Suppressor macrophage treated with lipopolysaccharide for 4 hours (primary cell): Measurements from ENCODE around the gene COMMD10.
A peak's percentile ranks its signal among the peaks of the same experiment; 100 is the strongest.
"Not testable (repeated sequence)": the region's sequence is repeated elsewhere in the genome, so short reads cannot be mapped to it uniquely, and the experiment has no call there.

ENCODE experiments used
- DNase-seq: peaks from one replicate; pipeline ENCODE4 v3.0.0-alpha.2; 2020

Gene COMMD10

GRCh38 chr5:116098998-116099397 lies 14.2 kb downstream of the COMMD10 start:
- DNase-seq = no peak

- not testable (repeated sequence) for DNase-seq
Observed at GRCh38 chr5:116104941-116105340, 20.1 kb downstream of the COMMD10 start.

DNA sequence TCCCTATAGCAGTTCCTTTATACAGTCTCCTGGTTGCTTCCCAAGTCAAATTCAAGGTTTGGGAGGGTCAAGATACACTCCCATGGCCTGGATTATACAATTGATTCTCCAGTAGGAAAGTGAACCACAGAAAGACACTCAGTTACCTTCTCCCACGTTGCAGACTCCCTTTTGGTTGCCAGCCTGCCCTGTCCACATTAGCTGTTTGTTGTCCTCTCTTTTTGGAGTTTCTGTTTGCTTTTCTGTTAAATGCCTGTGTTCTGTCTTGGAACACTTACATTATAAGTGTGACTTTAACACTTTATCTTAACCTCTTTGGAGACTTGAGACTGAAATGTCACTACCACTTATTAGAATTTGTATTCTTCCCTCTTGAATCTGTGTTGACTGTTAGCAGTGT lies 30.3 kb downstream of the COMMD10 start:
- DNase-seq = no peak

- DNase-seq = no peak
Observed at GRCh38 chr5:116130471-116130870, 45.6 kb downstream of the COMMD10 start.

DNA sequence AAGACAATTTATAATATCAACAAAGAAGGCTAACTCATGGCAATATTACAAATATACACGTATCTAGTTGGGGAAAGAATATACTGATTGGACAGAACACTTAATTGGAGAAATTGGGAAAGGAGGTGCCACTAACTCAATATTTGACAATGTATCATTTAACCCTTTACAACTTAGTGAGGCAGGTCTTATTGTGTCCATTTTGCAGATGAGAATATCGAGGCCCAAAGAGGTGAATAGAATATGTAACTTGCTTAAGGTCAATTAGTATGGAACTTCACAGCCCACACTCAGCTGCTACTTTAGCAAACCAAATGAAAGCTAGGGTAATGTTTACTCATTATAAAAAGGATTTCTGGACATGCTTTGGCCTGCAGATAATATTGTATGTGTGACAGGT lies 46.2 kb downstream of the COMMD10 start:
- DNase-seq = no peak

DNA sequence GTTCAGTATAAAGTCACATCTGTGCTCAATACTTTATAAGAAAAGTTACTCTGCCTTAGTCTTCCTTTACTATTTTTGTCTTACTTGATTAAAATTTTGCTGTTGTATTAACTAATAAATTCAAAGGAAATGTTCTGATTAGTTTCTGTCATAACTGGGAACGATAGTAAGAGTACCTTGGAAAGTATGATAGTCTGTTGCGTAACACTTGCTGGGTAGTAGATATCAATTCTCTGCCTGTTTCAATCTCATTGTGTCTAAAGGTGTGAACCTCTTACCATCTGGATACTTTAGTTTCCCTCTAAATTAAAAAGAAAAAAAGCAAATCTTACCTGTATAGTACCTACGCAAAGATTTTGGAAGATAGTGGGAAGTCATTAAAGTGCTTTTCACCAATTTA lies 48.5 kb downstream of the COMMD10 start:
- no peak for DNase-seq

- DNase-seq = peak; percentile 32
Observed at GRCh38 chr5:116135344-116135743, 50.5 kb downstream of the COMMD10 start.

DNA sequence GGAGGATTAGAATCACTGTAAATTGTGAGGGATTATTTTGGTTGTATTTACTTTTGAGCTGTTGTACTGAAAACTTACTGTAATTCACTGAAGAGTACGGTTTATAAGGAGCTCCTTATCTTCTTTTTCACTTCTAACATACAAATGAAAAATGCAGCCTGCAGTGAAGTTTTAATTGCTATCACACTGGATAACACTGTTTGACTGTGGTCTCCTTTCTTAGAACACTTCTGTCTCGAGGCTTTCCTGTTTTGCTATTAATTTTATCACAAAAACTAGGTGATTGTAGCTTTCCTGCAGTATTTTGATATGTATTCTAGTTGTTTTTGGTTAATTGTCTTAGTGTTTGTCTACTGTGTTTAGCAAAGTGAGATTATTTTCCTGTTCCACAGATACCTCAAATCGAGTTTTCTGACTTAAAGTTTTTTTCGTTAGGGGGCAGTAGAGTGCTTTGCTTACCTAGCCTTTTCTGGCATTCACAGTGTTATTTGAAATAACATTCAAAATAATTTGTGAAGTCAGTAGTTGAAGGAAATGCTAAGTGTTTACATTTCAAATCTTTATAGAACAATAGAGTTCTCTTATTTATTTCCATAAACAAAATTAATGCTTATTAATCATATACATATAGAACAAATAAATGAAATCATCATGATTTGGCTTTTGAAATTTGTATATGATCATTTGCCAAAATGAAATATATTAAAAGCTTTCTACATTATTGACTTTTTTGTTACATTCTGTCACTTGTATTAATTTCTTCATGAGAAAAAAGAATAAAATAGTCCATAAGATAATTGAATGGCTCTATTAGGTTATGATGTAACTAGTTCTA lies 52.9 kb downstream of the COMMD10 start:
- DNase-seq = peak; percentile 76

DNA sequence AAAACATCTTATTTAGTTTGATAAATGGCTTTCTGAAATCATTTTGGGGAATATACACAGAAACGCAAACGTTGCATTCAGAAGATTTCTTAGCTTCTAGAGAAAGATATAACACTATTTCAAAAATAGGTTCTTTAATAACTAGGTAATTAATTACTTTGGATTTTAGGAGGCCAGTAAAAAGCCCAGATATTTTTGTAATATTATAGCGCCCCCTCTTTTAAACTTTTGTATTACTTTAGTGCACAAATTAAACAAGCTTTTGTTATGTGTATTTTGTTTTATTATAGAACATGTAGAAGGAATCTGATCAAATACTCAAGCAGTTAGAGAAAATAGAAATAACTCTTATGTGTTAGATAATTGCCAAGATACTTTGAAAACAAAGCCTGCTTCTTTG lies 57.7 kb downstream of the COMMD10 start:
- DNase-seq = no peak

GRCh38 chr5:116144103-116144502 lies 59.3 kb downstream of the COMMD10 start:
- DNase-seq = no peak

DNA sequence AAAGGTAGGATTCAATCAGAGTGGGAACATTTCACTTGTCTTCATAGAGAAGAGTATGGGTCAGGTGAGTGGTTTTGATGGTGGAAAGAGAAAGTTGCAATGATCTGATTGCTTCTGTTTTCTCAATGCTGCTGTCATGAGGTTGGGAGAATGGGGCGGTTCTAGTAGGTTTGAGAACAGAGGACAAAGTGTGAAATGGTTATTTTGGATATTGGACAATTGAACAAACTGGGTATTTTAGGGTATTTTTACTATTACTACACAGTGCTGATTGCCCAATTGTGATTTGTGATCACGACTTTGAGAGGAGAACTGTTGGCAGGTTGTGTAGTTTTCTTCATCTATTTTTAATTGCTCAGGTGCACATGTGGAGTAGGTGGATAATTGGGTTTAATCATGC lies 60.2 kb downstream of the COMMD10 start:
- no peak for DNase-seq

GRCh38 chr5:116145416-116145815 lies 60.6 kb downstream of the COMMD10 start:
- no peak for DNase-seq

- peak; percentile 17 for DNase-seq
Observed at GRCh38 chr5:116152169-116152568, 67.3 kb downstream of the COMMD10 start.

- no peak for DNase-seq
Observed at GRCh38 chr5:116153687-116154174, 68.9 kb downstream of the COMMD10 start.

DNA sequence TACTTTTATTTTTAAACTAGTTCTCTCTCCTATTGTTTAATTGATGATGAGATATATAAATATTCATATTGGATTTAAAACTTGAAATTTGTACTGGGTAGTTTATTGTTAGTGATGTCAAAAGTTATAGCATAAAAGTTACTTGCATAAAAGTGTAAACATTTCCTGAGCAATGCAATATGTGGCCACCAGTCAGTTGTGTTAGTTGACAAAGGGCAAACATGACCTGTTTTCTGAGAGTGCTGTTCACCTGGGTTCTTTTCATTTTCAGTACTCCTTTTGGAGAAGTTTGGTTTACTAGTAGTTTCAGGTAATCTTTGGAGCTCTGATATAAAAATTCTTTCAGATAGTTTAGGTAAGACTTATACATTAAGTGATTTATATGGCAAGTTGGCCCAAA lies 69.4 kb downstream of the COMMD10 start:
- no peak for DNase-seq

GRCh38 chr5:116154931-116155330 lies 70.1 kb downstream of the COMMD10 start:
- no peak for DNase-seq

DNA sequence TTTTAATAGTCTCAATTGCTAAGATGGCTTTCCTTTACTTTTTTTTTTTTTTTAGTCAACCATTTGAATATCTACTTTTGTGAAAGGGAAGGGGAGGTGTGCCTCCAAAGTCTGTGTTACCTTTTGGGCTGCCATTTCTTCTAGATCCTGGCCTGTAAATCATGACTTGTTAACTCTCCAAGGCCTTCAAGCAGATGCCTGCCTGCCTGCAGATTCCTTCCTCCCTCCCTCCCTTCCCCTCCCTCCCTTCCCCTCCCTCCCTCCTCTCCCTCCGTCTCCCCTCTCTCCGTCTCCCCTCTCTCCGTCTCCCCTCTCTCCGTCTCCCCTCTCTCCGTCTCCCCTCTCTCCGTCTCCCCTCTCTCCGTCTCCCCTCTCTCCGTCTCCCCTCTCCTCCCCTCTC lies 73.1 kb downstream of the COMMD10 start:
- DNase-seq = no peak

DNA sequence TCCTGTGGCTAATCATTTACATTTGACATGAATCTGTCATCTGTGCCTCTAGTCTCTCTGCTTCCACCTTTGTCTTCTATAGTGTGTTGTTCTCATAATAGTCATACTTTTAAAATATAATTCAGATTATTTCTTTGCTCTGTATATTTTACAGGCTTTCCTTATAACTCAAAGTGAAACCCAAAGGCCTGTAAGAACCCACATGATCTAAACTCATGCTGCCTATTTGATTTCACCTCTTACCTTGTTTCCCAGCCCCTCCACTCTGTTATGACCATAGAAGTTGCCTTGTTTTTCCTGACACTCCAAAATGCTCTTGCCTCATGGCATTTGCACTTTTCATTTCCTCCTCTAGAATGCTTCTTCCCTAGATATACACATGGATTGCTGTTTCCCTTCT lies 74.2 kb downstream of the COMMD10 start:
- DNase-seq = no peak

GRCh38 chr5:116174111-116174510 lies 89.3 kb downstream of the COMMD10 start:
- no peak for DNase-seq

DNA sequence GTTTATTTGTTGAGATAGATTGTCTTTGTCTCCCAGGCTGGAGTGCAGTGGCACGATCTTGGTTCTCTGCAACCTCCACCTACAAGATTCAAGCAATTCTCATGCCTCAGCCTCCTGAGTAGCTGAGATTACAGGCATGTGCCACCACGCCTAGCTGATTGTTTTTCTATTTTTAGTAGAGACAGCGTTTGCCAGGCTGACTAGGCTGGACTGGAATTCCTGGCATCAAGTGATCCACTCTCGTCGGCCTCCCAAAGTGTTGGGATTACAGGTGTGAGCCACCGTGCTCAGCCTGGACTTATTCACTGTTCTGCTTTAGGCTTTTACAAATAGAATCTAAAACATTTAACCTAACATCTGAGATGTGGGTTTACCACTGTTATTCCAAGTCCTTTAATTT lies 91.3 kb downstream of the COMMD10 start:
- no peak for DNase-seq

GRCh38 chr5:116178925-116179324 lies 94.1 kb downstream of the COMMD10 start:
- DNase-seq = no peak

DNA sequence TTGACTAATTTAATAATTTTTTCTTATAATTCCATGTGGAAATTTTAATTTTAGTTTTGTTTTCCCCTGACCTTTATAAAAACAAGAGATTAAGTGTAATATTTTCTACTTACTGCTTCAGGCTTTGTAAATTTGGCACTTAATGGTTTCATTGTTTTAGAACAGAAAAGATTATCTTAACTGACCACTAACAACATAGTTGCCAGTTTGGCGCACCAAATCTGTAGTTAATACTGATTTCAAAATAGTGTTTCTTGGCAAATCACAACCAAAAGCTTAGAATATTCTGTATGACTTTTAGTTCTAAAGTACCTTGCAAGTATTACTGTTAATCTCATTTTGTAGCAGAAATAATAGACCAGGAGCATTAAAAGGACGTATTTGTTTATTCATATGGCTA lies 124.3 kb downstream of the COMMD10 start:
- no peak for DNase-seq

DNA sequence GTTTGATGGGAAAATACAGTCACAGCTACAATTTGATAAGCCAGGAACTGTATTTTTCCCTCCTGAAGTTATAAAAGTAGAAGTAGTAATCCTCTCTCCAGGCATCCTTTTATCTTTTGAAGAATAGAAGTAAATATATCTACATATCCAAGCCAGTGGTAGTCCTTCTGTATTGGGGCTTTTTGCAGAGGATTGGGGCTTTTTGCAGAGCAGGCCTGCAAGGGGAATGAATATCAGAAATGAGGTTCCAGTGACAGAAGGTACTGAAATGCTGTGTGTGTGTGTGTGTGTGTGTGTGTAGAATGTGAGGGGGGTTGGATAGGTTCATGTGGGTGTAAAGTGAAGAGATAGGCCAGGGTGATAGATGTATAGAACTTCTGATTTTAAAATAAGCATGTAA lies 127.4 kb downstream of the COMMD10 start:
- no peak for DNase-seq

DNA sequence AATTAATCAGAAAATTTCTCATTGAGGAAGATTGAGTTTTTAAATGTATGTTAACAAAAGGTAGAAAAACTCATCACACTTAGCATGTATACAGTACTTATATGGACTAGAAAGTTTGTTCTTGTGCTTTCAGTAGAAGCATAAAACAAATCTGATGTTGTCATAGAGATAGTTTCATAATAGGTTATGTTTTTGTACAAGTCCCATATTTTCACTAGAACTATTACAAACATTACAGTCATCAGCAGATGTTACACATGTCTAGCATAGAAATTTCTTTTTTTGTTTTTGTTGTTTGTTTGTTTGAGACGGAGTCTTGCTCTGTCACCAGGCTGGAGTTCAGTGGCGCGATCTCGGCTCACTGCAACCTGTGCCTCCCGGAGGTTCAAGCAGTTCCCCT lies 131.4 kb downstream of the COMMD10 start:
- no peak for DNase-seq
